HG02763 (cell line): ENCODE data around the gene RELL1.

Source experiments
- ATAC-seq: cut with Tn5 transposase; IDR thresholded peaks from one replicate; pipeline ENCODE4 v1.9.1; 2021; ENCODE audit warnings: mild to moderate bottlenecking, moderate library complexity; ENCODE audit not compliant: unreplicated experiment

Gene RELL1

GRCh38 chr4:37641886-37642849, 44.0 kb downstream of the RELL1 start:
- no peak for ATAC-seq

GRCh38 chr4:37641352-37641751, 44.8 kb downstream of the RELL1 start:
- ATAC-seq: no peak

- no peak for ATAC-seq
Measured at GRCh38 chr4:37639551-37640285, 46.5 kb downstream of the RELL1 start.

DNA sequence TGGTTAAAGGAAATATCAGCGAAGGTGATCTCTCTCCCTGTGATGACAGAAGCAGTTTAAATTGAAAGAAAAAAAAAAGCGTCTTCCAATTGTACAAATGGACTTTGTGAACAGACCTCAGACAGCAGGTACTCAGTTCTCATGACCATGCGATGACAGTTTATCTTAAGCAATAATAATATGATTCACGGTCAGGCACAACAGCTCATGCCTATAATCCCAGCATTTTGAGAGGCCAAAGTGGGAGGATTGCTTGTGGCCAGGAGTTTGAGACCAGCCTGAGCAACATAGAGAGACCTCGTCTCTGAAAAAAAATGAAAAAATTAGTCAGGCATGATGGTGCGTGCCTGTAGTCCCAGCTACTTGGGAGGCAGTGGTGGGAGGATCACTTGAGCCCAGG, 51.0 kb downstream of the RELL1 start:
- ATAC-seq: no peak

DNA sequence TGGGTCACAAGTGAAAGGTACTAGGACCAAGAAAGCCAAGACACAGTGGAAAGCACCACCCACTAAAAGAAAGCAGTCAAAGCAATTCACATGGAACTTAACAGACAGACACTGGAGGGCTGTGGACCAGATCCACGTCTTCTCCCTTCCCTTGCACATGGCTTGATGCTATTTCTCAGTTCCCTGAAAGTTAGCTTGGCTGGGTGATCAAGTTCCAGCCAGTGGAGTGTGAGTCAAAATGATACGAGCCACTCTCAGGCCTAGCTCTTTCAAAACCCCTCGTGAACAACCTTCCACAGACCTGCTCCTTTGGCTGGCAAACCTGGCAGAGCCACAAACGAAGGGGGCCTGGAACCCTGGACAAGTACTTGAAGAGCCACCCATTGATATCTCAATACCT, 52.0 kb downstream of the RELL1 start:
- no peak for ATAC-seq

DNA sequence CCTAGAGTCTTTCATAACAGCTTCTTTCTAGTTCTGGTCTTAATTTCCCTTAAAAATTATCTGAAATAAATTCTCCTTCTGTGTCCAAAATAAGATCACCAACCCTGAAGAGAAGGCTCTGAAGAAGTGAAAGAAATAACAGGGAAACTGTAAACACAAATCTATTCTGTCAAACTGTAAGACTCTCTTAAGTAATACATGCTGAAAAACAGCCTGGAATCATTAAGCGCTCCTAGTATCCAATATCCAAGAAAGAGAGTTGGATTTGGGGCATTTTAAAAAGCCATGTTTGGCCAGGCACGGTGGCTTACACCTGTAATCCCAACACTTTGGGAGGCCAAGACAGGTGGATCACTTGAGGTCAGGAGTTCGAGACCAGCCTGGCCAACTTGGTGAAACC, 53.3 kb downstream of the RELL1 start:
- no peak for ATAC-seq

DNA sequence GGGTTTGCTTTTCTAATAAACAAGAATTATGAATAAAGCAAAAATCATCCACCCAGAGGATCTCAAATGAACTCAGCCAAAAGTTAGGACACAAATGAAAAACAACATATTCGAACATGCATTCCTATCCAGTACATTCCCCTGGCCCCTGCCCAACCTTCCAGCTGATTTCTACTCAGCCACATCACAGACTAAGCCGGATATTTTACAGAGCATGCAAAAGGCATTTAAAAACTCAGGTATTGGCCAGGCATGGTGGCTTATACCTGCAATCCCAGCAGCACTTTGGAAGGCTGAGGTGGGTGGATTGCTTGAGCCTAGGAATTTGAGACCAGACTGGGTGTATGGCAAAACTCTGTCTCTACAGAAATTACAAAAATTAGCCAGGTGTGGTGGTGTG, 54.6 kb downstream of the RELL1 start:
- ATAC-seq: no peak

- ATAC-seq: no peak
Measured at GRCh38 chr4:37629713-37630112, 56.5 kb downstream of the RELL1 start.

GRCh38 chr4:37628977-37629609, 57.1 kb downstream of the RELL1 start:
- no peak for ATAC-seq

DNA sequence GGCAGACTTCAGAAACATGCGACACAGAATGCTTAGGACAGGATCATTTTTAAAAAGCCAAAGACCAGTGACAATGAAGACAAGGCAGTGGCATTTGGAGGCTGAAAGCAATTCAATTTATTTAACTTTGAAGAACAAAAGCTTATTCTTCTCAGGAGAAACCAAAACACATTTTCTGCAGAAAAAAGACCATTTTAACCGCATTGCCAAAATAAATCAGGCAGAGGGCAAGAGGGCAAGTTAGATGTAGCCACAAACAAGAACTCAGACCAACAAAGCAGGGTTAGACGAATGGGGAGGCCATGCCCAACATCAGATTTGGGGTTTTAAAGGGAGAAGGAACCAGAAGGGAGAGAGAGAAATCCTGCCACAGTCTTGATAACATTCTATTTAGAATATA, 58.9 kb downstream of the RELL1 start:
- no peak for ATAC-seq

GRCh38 chr4:37625499-37625898, 60.7 kb downstream of the RELL1 start:
- ATAC-seq: no peak

GRCh38 chr4:37623940-37624339, 62.2 kb downstream of the RELL1 start:
- ATAC-seq: no peak

DNA sequence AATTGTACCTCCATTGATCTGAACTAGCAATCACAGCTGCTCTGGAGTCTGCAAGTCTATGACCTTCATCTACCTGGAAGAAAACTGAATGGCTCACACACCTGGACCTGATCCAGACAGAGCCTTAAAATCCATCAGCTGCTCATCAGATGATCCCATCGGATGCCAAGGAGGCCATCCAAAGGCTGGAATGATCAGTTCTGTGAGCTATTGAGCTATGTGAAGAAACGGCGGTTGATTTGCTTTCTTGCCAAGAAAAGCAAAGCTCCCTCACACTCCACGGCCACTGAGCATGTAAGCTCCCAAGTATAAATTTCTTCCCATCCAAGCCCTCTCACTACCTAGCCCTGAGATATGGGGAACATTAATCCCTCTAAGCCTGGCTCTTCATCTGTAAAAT, 63.1 kb downstream of the RELL1 start:
- ATAC-seq: no peak

GRCh38 chr4:37620176-37620575, 66.0 kb downstream of the RELL1 start:
- no peak for ATAC-seq

DNA sequence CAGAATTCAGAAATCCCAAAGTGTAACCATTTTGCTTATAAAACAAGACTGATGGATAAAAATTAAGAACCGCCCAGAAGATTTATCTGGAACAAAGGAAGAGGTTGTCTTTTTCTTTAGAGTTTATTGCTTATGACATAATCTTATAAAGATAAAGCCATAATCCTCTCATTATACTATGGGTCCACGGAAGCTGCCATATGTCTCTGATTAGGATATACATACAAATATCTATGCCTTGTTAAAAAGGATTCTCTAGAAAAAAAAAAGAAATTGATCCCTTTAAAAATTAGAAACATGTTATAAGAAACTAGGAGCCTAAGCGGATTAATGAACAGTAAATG, 70.5 kb downstream of the RELL1 start:
- no peak for ATAC-seq

DNA sequence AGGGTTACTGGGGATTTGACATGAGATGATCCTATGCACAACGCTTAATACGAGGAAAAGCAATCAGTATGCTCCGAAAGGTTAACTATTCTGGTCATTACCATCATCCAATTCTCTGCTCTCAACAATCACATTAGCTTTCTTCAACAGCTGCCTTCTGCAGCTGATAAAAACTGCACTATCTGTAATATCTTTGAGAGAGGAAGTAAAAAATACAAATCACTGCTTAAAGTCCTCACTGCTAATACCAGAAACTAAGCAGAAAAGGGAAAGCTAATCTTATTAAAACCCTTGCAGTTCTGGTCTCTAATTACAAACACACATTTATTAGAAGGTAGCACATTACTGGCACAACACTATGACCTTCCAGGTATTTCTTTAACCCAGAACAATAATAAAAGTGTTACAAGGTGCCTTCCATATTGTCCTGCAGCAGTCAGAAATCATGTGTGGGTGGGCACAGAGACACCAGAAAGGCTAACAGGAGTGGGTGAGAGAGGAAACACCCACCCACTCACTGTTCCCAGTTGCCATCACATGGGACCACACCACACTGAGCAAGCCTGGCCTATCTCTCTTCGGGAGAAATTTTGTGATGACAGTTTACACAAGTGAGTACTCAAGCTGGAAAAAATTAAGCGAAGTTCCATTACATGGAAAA, 71.0 kb downstream of the RELL1 start:
- ATAC-seq: no peak

DNA sequence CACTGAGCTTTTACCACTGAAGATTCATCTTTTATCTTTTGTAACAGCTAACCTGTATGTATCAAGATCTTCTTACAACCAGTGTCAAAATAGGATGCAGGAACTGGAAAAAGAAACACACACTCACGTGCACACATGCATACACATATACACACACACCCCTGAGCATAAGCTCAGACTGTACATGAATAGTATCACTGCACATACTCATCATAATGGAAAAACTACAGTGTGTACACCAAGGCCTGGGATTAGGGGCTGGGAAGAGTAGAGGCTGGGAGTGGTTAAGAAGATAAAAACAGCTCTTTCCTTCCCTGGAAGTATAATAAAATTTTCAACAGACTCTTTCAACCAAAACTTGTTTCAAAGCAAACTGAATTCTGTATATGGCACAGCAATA, 73.4 kb downstream of the RELL1 start:
- no peak for ATAC-seq

GRCh38 chr4:37609626-37610025, 76.5 kb downstream of the RELL1 start:
- no peak for ATAC-seq

GRCh38 chr4:37607018-37607417, 79.2 kb downstream of the RELL1 start:
- ATAC-seq: no peak

DNA sequence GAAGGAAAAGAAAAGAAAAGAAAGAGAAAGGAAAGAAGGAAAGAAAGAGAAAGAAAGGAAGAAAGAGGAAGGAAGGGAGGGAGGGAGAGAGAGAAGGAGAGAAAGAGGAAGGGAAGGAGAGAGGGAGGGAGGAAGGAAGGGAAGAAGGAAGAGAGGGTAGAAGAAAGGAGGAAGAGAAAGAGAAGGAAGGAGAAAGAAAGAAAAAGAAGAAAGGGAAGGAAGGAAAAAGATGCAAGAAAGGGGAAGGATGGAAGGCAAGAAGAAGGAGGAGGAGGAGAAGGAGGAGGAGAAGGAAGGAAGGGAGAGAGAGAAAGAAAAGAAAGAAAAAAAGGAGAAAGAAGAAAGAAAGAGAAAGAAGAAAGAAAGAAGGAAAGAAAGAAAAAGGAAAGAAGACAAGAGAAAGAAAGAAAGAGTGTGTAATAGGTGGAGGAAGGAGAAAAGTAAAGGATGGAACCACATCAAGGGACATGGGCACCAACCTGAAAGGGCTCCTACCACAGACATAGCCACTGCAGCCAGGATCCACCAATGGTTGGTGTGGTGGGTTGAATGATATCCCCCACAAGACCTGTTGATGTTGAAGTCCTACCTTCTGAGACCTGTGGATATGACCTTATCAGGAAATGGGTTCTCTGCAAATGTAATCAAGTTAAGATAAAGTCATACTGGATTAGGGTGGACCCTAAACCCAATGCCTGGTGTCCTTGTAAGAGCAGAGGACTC, 80.2 kb downstream of the RELL1 start:
- ATAC-seq: no peak

DNA sequence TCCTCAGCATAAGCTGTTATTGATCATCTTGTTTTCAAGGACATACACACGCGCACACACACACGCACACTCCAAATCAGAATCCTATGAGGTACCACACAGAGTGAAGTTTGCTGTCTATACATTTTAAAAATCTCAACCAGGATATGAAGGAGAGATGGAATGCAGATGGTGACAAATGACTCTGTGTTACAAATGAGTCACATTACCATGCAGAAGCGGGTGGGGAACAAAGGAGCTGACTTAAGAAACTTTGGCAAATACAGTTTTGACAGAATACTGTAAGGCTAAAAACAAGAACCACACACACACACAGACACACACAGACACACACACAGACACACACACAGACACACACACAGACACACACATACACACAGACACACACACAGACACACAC, 81.7 kb downstream of the RELL1 start:
- no peak for ATAC-seq
